Activated CD4-positive, alpha-beta T cell treated with anti-CD3 and anti-CD28 coated beads for 4 hours (primary cell): ENCODE results near the gene ZNF442.
"Not testable (repeated sequence)": the region's sequence is repeated elsewhere in the genome, so short reads cannot be mapped to it uniquely, and the experiment has no call there.

Experiments used
- DNase-seq, 2 donors: peaks; one replicate each; pipeline ENCODE4 v3.0.0-alpha.2; 2020

Gene ZNF442

GRCh38 chr19:12365236-12366162, at the start of gene ZNF442:
Gene ZNF442, minus strand, starts transcription at chr19:12365683. Its CDS starts 2,052 bp downstream, at chr19:12363631.
- peak; percentile 84 to 86 for DNase-seq

GRCh38 chr19:12411893-12412292, 46.4 kb upstream of the ZNF442 start:
- DNase-seq, result no peak

GRCh38 chr19:12400633-12401502, 35.4 kb upstream of the ZNF442 start, which contains the start of gene ZNF799:
Gene ZNF799, minus strand, starts transcription at chr19:12401271. Its CDS starts 201 bp downstream, at chr19:12401070.
- peak; percentile 80 to 81 for DNase-seq

GRCh38 chr19:12399901-12400632, 34.6 kb upstream of the ZNF442 start:
- DNase-seq, result peak; percentile 12 to 37

- not testable (repeated sequence) for DNase-seq
These were observed 25.7 kb upstream of the ZNF442 start for GRCh38 chr19:12391148-12391547.

- DNase-seq, result not testable (repeated sequence)
These were observed 20.9 kb upstream of the ZNF442 start for GRCh38 chr19:12386365-12386764.

GRCh38 chr19:12380444-12380737, 14.9 kb upstream of the ZNF442 start:
- DNase-seq, result no peak

- DNase-seq, result no peak
These were observed 14.4 kb upstream of the ZNF442 start for GRCh38 chr19:12379732-12380443.

- no peak for DNase-seq
These were observed 8.5 kb upstream of the ZNF442 start for GRCh38 chr19:12374026-12374425.

GRCh38 chr19:12364391-12365235, 870 bp downstream of the ZNF442 start:
- DNase-seq, result no peak

GRCh38 chr19:12362236-12362635, 3.2 kb downstream of the ZNF442 start:
- DNase-seq, result not testable (repeated sequence)

GRCh38 chr19:12353375-12353774, 12.1 kb downstream of the ZNF442 start:
- no peak for DNase-seq

- DNase-seq, result no peak
These were observed 14.6 kb downstream of the ZNF442 start for GRCh38 chr19:12350890-12351197.

GRCh38 chr19:12350185-12350889, 15.1 kb downstream of the ZNF442 start:
- no peak for DNase-seq

- DNase-seq, result peak in 1 of 2 donors; percentile 18
These were observed 18.6 kb downstream of the ZNF442 start for GRCh38 chr19:12346896-12347295.

- no peak for DNase-seq
These were observed 20.3 kb downstream of the ZNF442 start for GRCh38 chr19:12345197-12345596.

GRCh38 chr19:12333162-12334159, 32.0 kb downstream of the ZNF442 start, which contains the start of gene ZNF563:
Gene ZNF563, minus strand, starts transcription at chr19:12333633. Its CDS starts 151 bp downstream, at chr19:12333482.
- peak; percentile 98 to 99 for DNase-seq

- DNase-seq, result peak; percentile 78 to 85
These were observed 34.1 kb downstream of the ZNF442 start for GRCh38 chr19:12331211-12331941.

- DNase-seq, result no peak
These were observed 35.1 kb downstream of the ZNF442 start for GRCh38 chr19:12330340-12330739.
